ENCODE results near the gene PTCH2.
"Not testable (repeated sequence)": the region's sequence is repeated elsewhere in the genome, so short reads cannot be mapped to it uniquely, and the experiment has no call there.

Gene PTCH2

GRCh38 chr1:44835738-44836675 is 7.0 kb downstream of the PTCH2 start:
- peak; percentile 81 for DNase-seq

- DNase-seq, result no peak
These were observed 8.7 kb downstream of the PTCH2 start for GRCh38 chr1:44834328-44834727.

- no peak for DNase-seq
These were observed 10.9 kb downstream of the PTCH2 start for GRCh38 chr1:44832056-44832705.

- no peak for DNase-seq
These were observed 11.5 kb downstream of the PTCH2 start for GRCh38 chr1:44831516-44831915.

- DNase-seq, result no peak
These were observed 12.2 kb downstream of the PTCH2 start for GRCh38 chr1:44830900-44831304.

GRCh38 chr1:44829506-44830384 is 13.3 kb downstream of the PTCH2 start:
- DNase-seq, result no peak

- DNase-seq, result no peak
These were observed 14.1 kb downstream of the PTCH2 start for GRCh38 chr1:44828841-44829440.

- no peak for DNase-seq
These were observed 14.9 kb downstream of the PTCH2 start for GRCh38 chr1:44828003-44828651.

- DNase-seq, result no peak
These were observed 15.7 kb downstream of the PTCH2 start for GRCh38 chr1:44827197-44828002.

- DNase-seq, result no peak
These were observed 16.5 kb downstream of the PTCH2 start for GRCh38 chr1:44826375-44827196.

- DNase-seq, result not testable (repeated sequence)
These were observed 18.7 kb downstream of the PTCH2 start for GRCh38 chr1:44824392-44824791.

- no peak for DNase-seq
These were observed 20.0 kb downstream of the PTCH2 start for GRCh38 chr1:44822981-44823451.

- no peak for DNase-seq
These were observed 20.8 kb downstream of the PTCH2 start for GRCh38 chr1:44822131-44822701.

GRCh38 chr1:44821240-44821715 is 21.8 kb downstream of the PTCH2 start:
- DNase-seq, result no peak

GRCh38 chr1:44820328-44821239 is 22.5 kb downstream of the PTCH2 start:
- no peak for DNase-seq

GRCh38 chr1:44819608-44820327 is 23.3 kb downstream of the PTCH2 start:
- DNase-seq, result no peak

- no peak for DNase-seq
These were observed 23.9 kb downstream of the PTCH2 start for GRCh38 chr1:44819196-44819607.

Data from NCI-H1694 treated with DMSO at 0.1 percent for 48 hours (cell line).